IMR-90 (cell line): Measurements from ENCODE around the gene PDZD7. TPM values are rescaled to one million over a fixed set of nuclear protein-coding genes. Genes with fewer than 3 reads are reported as not detected.

Source experiments
- ATAC-seq: fragments of 200-7000 bp; cut with Tn5 transposase; 2 replicates; pipeline ENCODE4 v1.9.1; 2020; ENCODE audit warnings: low read depth, mild to moderate bottlenecking, moderate library complexity
- BruUV-seq: library from RNA; stranded (reverse); fragments of 400-500 nt; replicated peaks from 2 replicates; lab custom pipeline; 2021; lab: Mats Ljungman, UMichigan
- CTCF ChIA-PET: fragments of 300-600 bp; formaldehyde crosslinking; extraction: SDS; loops from one replicate; lab custom pipeline; 2021; ENCODE audit warnings: antibody characterized with exemption; lab: Yijun Ruan, JAX
- POLR2A ChIA-PET: fragments of 300-600 bp; sonication (Branson Sonifier 250); formaldehyde crosslinking; loops from one replicate; lab custom pipeline; 2022; ENCODE audit warnings: antibody characterized with exemption; ENCODE audit not compliant: unreplicated experiment; lab: Charles Lee
- DNase-seq: peaks from one replicate; pipeline ENCODE4 v3.0.0; 2013
- H2AFZ ChIP-seq: replicated peaks from 2 replicates; pipeline ENCODE3; 2013; ENCODE audit warnings: low read length, mild to moderate bottlenecking; ENCODE audit not compliant: poor library complexity
- H2AK5ac ChIP-seq: 2 replicates; pipeline ENCODE4 v1.6.1; 2013; ENCODE audit warnings: low read depth, low read length, inconsistent platforms
- H2AK9ac ChIP-seq: replicated peaks from 2 replicates; pipeline ENCODE3; 2013; ENCODE audit warnings: mild to moderate bottlenecking, low read depth, low read length, moderate library complexity; ENCODE audit not compliant: poor library complexity
- H2BK120ac ChIP-seq: 2 replicates; pipeline ENCODE4 v1.6.1; 2013; ENCODE audit warnings: low read depth, low read length, inconsistent platforms
- H2BK15ac ChIP-seq: 3 replicates; pipeline ENCODE4 v1.6.1; 2013; ENCODE audit warnings: low read depth, low read length, inconsistent platforms
- H2BK20ac ChIP-seq: 2 replicates; pipeline ENCODE4 v1.6.1; 2013; ENCODE audit warnings: low read depth, mild to moderate bottlenecking, inconsistent platforms, low read length, moderate library complexity
- H2BK5ac ChIP-seq: 2 replicates; pipeline ENCODE4 v1.6.1; 2013; ENCODE audit warnings: mild to moderate bottlenecking, low read depth, low read length, inconsistent platforms; ENCODE audit not compliant: poor library complexity, severe bottlenecking
- H3K14ac ChIP-seq: replicated peaks from 2 replicates; pipeline ENCODE4 v1.6.1; 2013; ENCODE audit warnings: low read depth, low read length, inconsistent platforms
- H3K18ac ChIP-seq: 2 replicates; pipeline ENCODE4 v1.6.1; 2013; ENCODE audit warnings: low read depth, low read length, control low read depth
- H3K23ac ChIP-seq: 2 replicates; pipeline ENCODE4 v1.6.1; 2013; ENCODE audit warnings: low read depth, low read length, inconsistent platforms
- H3K27ac ChIP-seq: 2 replicates; pipeline ENCODE4 v1.5.1; 2013; ENCODE audit warnings: mild to moderate bottlenecking, control low read depth, low read length; ENCODE audit not compliant: insufficient read depth
- H3K27me3 ChIP-seq: 2 replicates; pipeline ENCODE4 v1.6.1; 2013; ENCODE audit warnings: low read length; ENCODE audit not compliant: control insufficient read depth, insufficient read depth
- H3K36me3 ChIP-seq: 2 replicates; pipeline ENCODE4 v1.6.1; 2013; ENCODE audit warnings: low read length, mixed read lengths; ENCODE audit not compliant: control insufficient read depth, insufficient read depth
- H3K4ac ChIP-seq: 2 replicates; pipeline ENCODE4 v1.6.1; 2013; ENCODE audit warnings: low read depth, low read length, inconsistent platforms
- H3K4me1 ChIP-seq: 2 replicates; pipeline ENCODE4 v1.6.1; 2013; ENCODE audit warnings: low read length, mixed read lengths; ENCODE audit not compliant: control insufficient read depth, insufficient read depth
- H3K4me2 ChIP-seq: 2 replicates; pipeline ENCODE4 v1.6.1; 2013; ENCODE audit warnings: low read depth, mild to moderate bottlenecking, control low read depth, low read length, moderate library complexity
- H3K4me3 ChIP-seq: 2 replicates; pipeline ENCODE4 v1.5.1; 2013; ENCODE audit warnings: low read depth, mild to moderate bottlenecking, control low read depth, low read length, moderate library complexity; ENCODE audit not compliant: insufficient read depth
- H3K56ac ChIP-seq: 2 replicates; pipeline ENCODE4 v1.6.1; 2013; ENCODE audit warnings: low read length, inconsistent platforms; ENCODE audit not compliant: insufficient read depth; ENCODE audit errors: extremely low read depth
- H3K79me1 ChIP-seq, 2 experiments: 2 replicates each; pipeline ENCODE4 v1.6.1; 2013; ENCODE audit warnings: low read length in 2 of 2, inconsistent platforms in 1 of 2, low read depth in 1 of 2
- H3K9ac ChIP-seq: 2 replicates; pipeline ENCODE4 v1.6.1; 2013; ENCODE audit warnings: low read depth, low read length, control low read depth
- H3K9me1 ChIP-seq: 2 replicates; pipeline ENCODE4 v1.6.1; 2013; ENCODE audit warnings: low read length, inconsistent platforms; ENCODE audit not compliant: insufficient read depth
- H3K9me3 ChIP-seq: 2 replicates; pipeline ENCODE4 v1.6.1; 2013; ENCODE audit warnings: low read length; ENCODE audit not compliant: control insufficient read depth, insufficient read depth
- H4K20me1 ChIP-seq: 2 replicates; pipeline ENCODE4 v1.6.1; 2013; ENCODE audit warnings: low read length, inconsistent platforms; ENCODE audit not compliant: insufficient read depth
- H4K5ac ChIP-seq: 2 replicates; pipeline ENCODE4 v1.6.1; 2013; ENCODE audit warnings: mild to moderate bottlenecking, low read depth, low read length, control low read depth
- H4K8ac ChIP-seq, 2 experiments: 2 replicates each; pipeline ENCODE4 v1.6.1; 2013; ENCODE audit warnings: low read depth in 2 of 2, low read length in 2 of 2, control low read depth in 1 of 2, inconsistent platforms in 1 of 2
- H4K91ac ChIP-seq: 2 replicates; pipeline ENCODE4 v1.6.1; 2013; ENCODE audit warnings: low read depth, low read length, inconsistent platforms; ENCODE audit not compliant: insufficient read depth
- BHLHE40 ChIP-seq: fragments of 150-350 bp; IDR thresholded peaks from 2 replicates; pipeline ENCODE4 v1.6.1; 2016; ENCODE audit warnings: mild to moderate bottlenecking, low read depth, low read length
- CEBPB ChIP-seq: IDR thresholded peaks from 2 replicates; pipeline ENCODE4 v1.6.1; 2012; ENCODE audit warnings: low read depth, low read length, improper control_type of control experiment
- CTCF ChIP-seq: conservative IDR thresholded peaks from 2 replicates; pipeline ENCODE4 v1.5.1; 2012; ENCODE audit warnings: mild to moderate bottlenecking, low read depth, low read length, improper control_type of control experiment
- ELK1 ChIP-seq: fragments of 150-350 bp; IDR thresholded peaks from 2 replicates; pipeline ENCODE4 v1.6.1; 2016; ENCODE audit warnings: low read depth, mild to moderate bottlenecking, low read length, moderate library complexity, borderline replicate concordance
- FOS ChIP-seq: fragments of 150-350 bp; IDR thresholded peaks from 2 replicates; pipeline ENCODE4 v1.6.1; 2016; ENCODE audit warnings: low read depth, low read length
- MAZ ChIP-seq: IDR thresholded peaks from 2 replicates; pipeline ENCODE4 v1.6.1; 2012; ENCODE audit warnings: low read depth, mild to moderate bottlenecking, low read length, improper control_type of control experiment, moderate library complexity, borderline replicate concordance
- MXI1 ChIP-seq: IDR thresholded peaks from 2 replicates; pipeline ENCODE4 v1.6.1; 2012; ENCODE audit warnings: low read depth, mild to moderate bottlenecking, low read length, moderate library complexity, borderline replicate concordance
- POLR2A ChIP-seq: IDR thresholded peaks from 2 replicates; pipeline ENCODE4 v1.6.1; 2012; ENCODE audit warnings: mild to moderate bottlenecking, low read depth, low read length
- RAD21 ChIP-seq: IDR thresholded peaks from 2 replicates; pipeline ENCODE4 v1.6.1; 2012; ENCODE audit warnings: low read length, improper control_type of control experiment
- RCOR1 ChIP-seq: IDR thresholded peaks from 2 replicates; pipeline ENCODE4 v1.6.1; 2012; ENCODE audit warnings: mild to moderate bottlenecking, low read length, improper control_type of control experiment; ENCODE audit not compliant: insufficient replicate concordance
- SMC3 ChIP-seq: fragments of 150-350 bp; IDR thresholded peaks from 2 replicates; pipeline ENCODE4 v1.6.1; 2016; ENCODE audit warnings: low read depth, mild to moderate bottlenecking, antibody characterized with exemption, low read length, moderate library complexity
- WGBS, 2 experiments: methylation state at CpG; one replicate each; pipeline versions ENCODE4 v1.1.5 to v1.1.7; 2013; ENCODE audit warnings: missing lambda C conversion rate in 2 of 2; ENCODE audit not compliant: insufficient read length in 1 of 2; ENCODE audit errors: extremely low coverage in 2 of 2; 5-methylcytosine and 5-hydroxymethylcytosine counted together
- dilution Hi-C: fragments of 300-500 bp; cut with HindIII; formaldehyde crosslinking; loops from one replicate; pipeline ENCODE4 v1.14.3; 2018; ENCODE audit warnings: low sequenced_read_pairs; ENCODE audit not compliant: unreplicated experiment
- in situ Hi-C: fragments of 300-500 bp; cut with MboI; formaldehyde crosslinking; loops from 3 replicates; pipeline ENCODE4 v1.14.3; 2019; ENCODE audit warnings: low sequenced_read_pairs, inconsistent platforms, mixed read lengths
- intact Hi-C: fragments of 100-400 bp; cut with micrococcal nuclease; formaldehyde crosslinking; loops from 2 replicates; pipeline ENCODE4 v1.10.0; 2022
- polyA plus RNA-seq, 3 experiments: library from polyadenylated mRNA; depleted of rRNA; stranded (reverse); fragments of >200 nt; gene quantifications; 2 replicates each; pipeline ENCODE4 v1.2.3, GENCODE V29; 2012; ENCODE audit warnings: low replicate concordance in 1 of 3
- total RNA-seq: library from RNA; depleted of rRNA; stranded (reverse); fragments of >200 nt; gene quantifications from 2 replicates; pipeline ENCODE4 v1.2.3, GENCODE V29; 2012

PDZD7 gene
- total and polyA plus RNA-seq, 2 of the 4 experiments (the other 2 are of a cell fraction), result 0.90 to 1.5 TPM

GRCh38 chr10:100995181-100995580 lies 35.7 kb downstream of the PDZD7 start:
- no peaks in the 10 kb centered on the region for H3K27me3 ChIP-seq
- H4K20me1 ChIP-seq, result peaks cover 4% of the 10 kb centered on the region; the same call in 1 of the 2 replicates
- H3K79me1 ChIP-seq, result peaks cover 13 to 28% of the 10 kb centered on the region in 2 experiments
- no peak overlapping the region for H2AK9ac ChIP-seq
- H4K8ac ChIP-seq, result no peak overlapping the region; a peak in 1 of 4 replicates
- H2BK20ac ChIP-seq, result no peak overlapping the region
- H2BK120ac ChIP-seq, result no peak overlapping the region
- no peak overlapping the region for H4K5ac ChIP-seq
- no peak overlapping the region for H3K4me2 ChIP-seq
- in situ Hi-C loops (no loop called here), intact Hi-C loops (no loop called here), dilution Hi-C loops (no loop called here)
- no peak overlapping the region for H3K27ac ChIP-seq
- 0 out of 2 replicates have a peak overlapping the region, but pooled peaks have one; percentile 14 for H2AK5ac ChIP-seq
- POLR2A ChIA-PET, result no interaction called here
- H3K14ac ChIP-seq, result no peak overlapping the region
- H3K36me3 ChIP-seq, result peaks cover 16% of the 10 kb centered on the region
- BruUV-seq, result no TSS peak
- H3K4me3 ChIP-seq, result no peak overlapping the region
- H2AFZ ChIP-seq, result no peak overlapping the region
- ATAC-seq (no peak), DNase-seq (no peak)
- WGBS, 2 experiments, result no CpG with 5 or more reads among the region's 6 CpGs
- no peak overlapping the region for H2BK15ac ChIP-seq
- no peak overlapping the region for H3K56ac ChIP-seq
- H3K23ac ChIP-seq, result no peak overlapping the region
- H2BK5ac ChIP-seq, result no peak overlapping the region
- no peak overlapping the region for H3K4ac ChIP-seq
- no peak overlapping the region for H3K18ac ChIP-seq
- H3K4me1 ChIP-seq, result peaks cover 11% of the 10 kb centered on the region
- peaks cover 4% of the 10 kb centered on the region; the same call in 1 of the 2 replicates for H3K9me1 ChIP-seq
- CTCF ChIA-PET, result interaction anchor here (2.9 kb wide), 1 partner anchor 19 kb away, joined by 18 read pairs; no protein-coding TSS in a partner anchor
- no peak overlapping the region for H4K91ac ChIP-seq
- no peaks in the 10 kb centered on the region for H3K9me3 ChIP-seq
- no peak for TF ChIP-seq SMC3
- TF ChIP-seq MXI1, result no peak
- no peak for TF ChIP-seq POLR2A
- no peak for TF ChIP-seq BHLHE40
- TF ChIP-seq CTCF, result no peak
- no peak for TF ChIP-seq RAD21
- no peak for TF ChIP-seq RCOR1
- no peak for TF ChIP-seq CEBPB
- no peak for TF ChIP-seq FOS
- TF ChIP-seq MAZ, result no peak
- no peak for TF ChIP-seq ELK1
- no peak overlapping the region for H3K9ac ChIP-seq
